ENCODE results near the gene ZDHHC17. TPM values are rescaled to one million over a fixed set of nuclear protein-coding genes. Genes with fewer than 3 reads are reported as not detected.

The ZDHHC17 gene
- total and polyA plus RNA-seq, 2 donors (not counting 1 experiment from before 2014, with no cell fraction given): 30.5 to 141 TPM

DNA sequence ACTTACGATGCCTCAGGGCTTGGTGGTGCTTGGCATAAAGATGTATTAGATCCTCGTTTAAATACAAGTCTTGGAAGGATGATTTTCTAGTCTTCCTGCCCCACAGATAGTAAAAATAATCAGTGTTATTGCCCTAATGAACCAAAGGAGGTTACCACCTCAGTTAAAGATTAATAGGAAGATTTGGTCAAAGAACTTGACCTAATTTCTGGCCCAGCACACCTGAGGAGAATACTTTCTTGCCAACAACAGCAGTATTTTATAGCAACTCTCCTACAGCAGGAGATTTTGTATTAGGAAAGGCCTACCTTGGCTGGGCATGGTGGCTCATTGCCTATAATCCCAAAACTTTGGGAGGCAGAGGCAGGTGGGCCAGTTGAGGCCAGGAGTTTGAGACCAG lies 83.3 kb downstream of the ZDHHC17 start:
- H2AFZ ChIP-seq (ENCODE audit: low read length): no peak overlapping the region
- H3K4me2 ChIP-seq (ENCODE audit: extremely low read depth, insufficient read depth, low read length): no peak overlapping the region
- TF ChIP-seq, protein P1, sequence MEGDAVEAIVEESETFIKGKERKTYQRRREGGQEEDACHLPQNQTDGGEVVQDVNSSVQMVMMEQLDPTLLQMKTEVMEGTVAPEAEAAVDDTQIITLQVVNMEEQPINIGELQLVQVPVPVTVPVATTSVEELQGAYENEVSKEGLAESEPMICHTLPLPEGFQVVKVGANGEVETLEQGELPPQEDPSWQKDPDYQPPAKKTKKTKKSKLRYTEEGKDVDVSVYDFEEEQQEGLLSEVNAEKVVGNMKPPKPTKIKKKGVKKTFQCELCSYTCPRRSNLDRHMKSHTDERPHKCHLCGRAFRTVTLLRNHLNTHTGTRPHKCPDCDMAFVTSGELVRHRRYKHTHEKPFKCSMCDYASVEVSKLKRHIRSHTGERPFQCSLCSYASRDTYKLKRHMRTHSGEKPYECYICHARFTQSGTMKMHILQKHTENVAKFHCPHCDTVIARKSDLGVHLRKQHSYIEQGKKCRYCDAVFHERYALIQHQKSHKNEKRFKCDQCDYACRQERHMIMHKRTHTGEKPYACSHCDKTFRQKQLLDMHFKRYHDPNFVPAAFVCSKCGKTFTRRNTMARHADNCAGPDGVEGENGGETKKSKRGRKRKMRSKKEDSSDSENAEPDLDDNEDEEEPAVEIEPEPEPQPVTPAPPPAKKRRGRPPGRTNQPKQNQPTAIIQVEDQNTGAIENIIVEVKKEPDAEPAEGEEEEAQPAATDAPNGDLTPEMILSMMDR (conservative IDR thresholded peaks at IDR 0.05 in 1 of 2, IDR thresholded peaks at IDR 0.05 in 1 of 2; ENCODE audit: low read depth in 1 of 2, low read length in 2 of 2): no peak
- TF ChIP-seq EZH2 (IDR thresholded peaks at IDR 0.05; ENCODE audit: low read length, missing control alignments): no peak
- no peak overlapping the region for H3K4me3 ChIP-seq (replicated peaks in 1 of 4; ENCODE audit: control extremely low read depth in 1 of 4, insufficient read depth in 1 of 4, low read depth in 3 of 4, low read length in 4 of 4)
- DNase-seq (ENCODE audit: low read depth in 2 of 2): no peak
- H3K9me3 ChIP-seq (ENCODE audit: control insufficient read depth, insufficient read depth, low read depth, low read length): no peaks in the 10 kb centered on the region
- no peaks in the 10 kb centered on the region for H3K4me1 ChIP-seq (ENCODE audit: control insufficient read depth, extremely low read depth, insufficient read depth, low read length)
- H3K79me2 ChIP-seq (ENCODE audit: control insufficient read depth, insufficient read depth, low read length): no peaks in the 10 kb centered on the region
- H4K20me1 ChIP-seq (ENCODE audit: control insufficient read depth, extremely low read depth, insufficient read depth, low read length): no peaks in the 10 kb centered on the region
- H3K27me3 ChIP-seq (ENCODE audit: control insufficient read depth, insufficient read depth, low read length): no peaks in the 10 kb centered on the region
- no peak overlapping the region for H3K27ac ChIP-seq (ENCODE audit: insufficient read depth, low read length)
- H3K36me3 ChIP-seq (ENCODE audit: control insufficient read depth, insufficient read depth, low read length): peaks cover 2% of the 10 kb centered on the region
- no peak overlapping the region for H3K9ac ChIP-seq (ENCODE audit: insufficient read depth, low read length)

- no peak overlapping the region for H3K27ac ChIP-seq (ENCODE audit: insufficient read depth, low read length)
- no peaks in the 10 kb centered on the region for H3K27me3 ChIP-seq (ENCODE audit: control insufficient read depth, insufficient read depth, low read length)
- H2AFZ ChIP-seq (ENCODE audit: low read length): no peak overlapping the region
- no peaks in the 10 kb centered on the region for H3K79me2 ChIP-seq (ENCODE audit: control insufficient read depth, insufficient read depth, low read length)
- no peaks in the 10 kb centered on the region for H4K20me1 ChIP-seq (ENCODE audit: control insufficient read depth, extremely low read depth, insufficient read depth, low read length)
- no peak overlapping the region for H3K4me2 ChIP-seq (ENCODE audit: extremely low read depth, insufficient read depth, low read length)
- peak in 1 of 2 donors; percentile 17 for DNase-seq (ENCODE audit: low read depth in 2 of 2)
- H3K4me3 ChIP-seq (replicated peaks in 1 of 4; ENCODE audit: control extremely low read depth in 1 of 4, insufficient read depth in 1 of 4, low read depth in 3 of 4, low read length in 4 of 4): no peak overlapping the region
- TF ChIP-seq EZH2 (IDR thresholded peaks at IDR 0.05; ENCODE audit: low read length, missing control alignments): no peak
- TF ChIP-seq, protein P1 (conservative IDR thresholded peaks at IDR 0.05 in 1 of 2, IDR thresholded peaks at IDR 0.05 in 1 of 2; ENCODE audit: low read depth in 1 of 2, low read length in 2 of 2): no peak
- H3K9me3 ChIP-seq (ENCODE audit: control insufficient read depth, insufficient read depth, low read depth, low read length): no peaks in the 10 kb centered on the region
- H3K9ac ChIP-seq (ENCODE audit: insufficient read depth, low read length): no peak overlapping the region
- H3K36me3 ChIP-seq (ENCODE audit: control insufficient read depth, insufficient read depth, low read length): peaks cover 2% of the 10 kb centered on the region
- no peaks in the 10 kb centered on the region for H3K4me1 ChIP-seq (ENCODE audit: control insufficient read depth, extremely low read depth, insufficient read depth, low read length)
These were observed 84.2 kb downstream of the ZDHHC17 start for GRCh38 chr12:76848132-76848531.

DNA sequence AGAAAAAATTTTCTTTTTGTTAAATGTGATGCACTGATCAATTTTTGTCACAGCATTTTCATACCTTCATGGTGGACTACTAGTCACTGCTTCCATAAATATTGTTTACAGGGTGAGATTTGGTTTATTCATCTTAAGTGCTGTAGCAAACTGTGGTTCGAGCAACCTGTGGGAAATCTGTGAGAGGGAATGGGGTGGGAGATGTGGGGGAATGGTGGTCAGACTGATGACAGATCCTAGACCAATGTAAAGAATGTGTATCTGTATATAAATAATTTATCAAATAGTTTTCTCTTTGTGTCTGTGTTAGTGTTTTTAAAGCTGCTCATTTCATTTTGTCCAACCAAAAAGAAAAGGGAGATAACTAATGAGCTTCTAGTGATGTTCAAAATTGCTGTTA lies 88.2 kb downstream of the ZDHHC17 start:
- Histone ChIP-seq H3K36me3 (ENCODE audit: control insufficient read depth, insufficient read depth, low read length) (peaks cover 2% of the 10 kb centered on the region), H4K20me1 (ENCODE audit: control insufficient read depth, extremely low read depth, insufficient read depth, low read length) (no peaks in the 10 kb centered on the region), H3K9ac (ENCODE audit: insufficient read depth, low read length) (no peak overlapping the region), H3K4me3 (replicated peaks in 1 of 4; ENCODE audit: control extremely low read depth in 1 of 4, insufficient read depth in 1 of 4, low read depth in 3 of 4, low read length in 4 of 4) (no peak overlapping the region), H3K27me3 (ENCODE audit: control insufficient read depth, insufficient read depth, low read length) (no peaks in the 10 kb centered on the region), H3K27ac (ENCODE audit: insufficient read depth, low read length) (no peak overlapping the region), H2AFZ (ENCODE audit: low read length) (no peak overlapping the region), H3K4me2 (ENCODE audit: extremely low read depth, insufficient read depth, low read length) (no peak overlapping the region), H3K9me3 (ENCODE audit: control insufficient read depth, insufficient read depth, low read depth, low read length) (no peaks in the 10 kb centered on the region), H3K79me2 (ENCODE audit: control insufficient read depth, insufficient read depth, low read length) (no peaks in the 10 kb centered on the region), H3K4me1 (ENCODE audit: control insufficient read depth, extremely low read depth, insufficient read depth, low read length) (no peaks in the 10 kb centered on the region)
- peak in 1 of 2 donors; percentile 40 for DNase-seq (ENCODE audit: low read depth in 2 of 2)
- TF ChIP-seq EZH2 (IDR thresholded peaks at IDR 0.05; ENCODE audit: low read length, missing control alignments): no peak
- TF ChIP-seq, protein P1 (conservative IDR thresholded peaks at IDR 0.05 in 1 of 2, IDR thresholded peaks at IDR 0.05 in 1 of 2; ENCODE audit: low read depth in 1 of 2, low read length in 2 of 2): no peak
